HL-60/S4 treated with phorbol 12-myristate 13-acetate at 8.2 ng/mL for 4 days and 3 days (cell line): ENCODE results near the gene GID4.

Source experiments
- in situ Hi-C: fragments of 300-500 bp; cut with MboI; formaldehyde crosslinking; loops from 2 replicates; pipeline ENCODE4 v1.15.0; 2022; ENCODE audit warnings: low sequenced_read_pairs

Gene GID4

DNA sequence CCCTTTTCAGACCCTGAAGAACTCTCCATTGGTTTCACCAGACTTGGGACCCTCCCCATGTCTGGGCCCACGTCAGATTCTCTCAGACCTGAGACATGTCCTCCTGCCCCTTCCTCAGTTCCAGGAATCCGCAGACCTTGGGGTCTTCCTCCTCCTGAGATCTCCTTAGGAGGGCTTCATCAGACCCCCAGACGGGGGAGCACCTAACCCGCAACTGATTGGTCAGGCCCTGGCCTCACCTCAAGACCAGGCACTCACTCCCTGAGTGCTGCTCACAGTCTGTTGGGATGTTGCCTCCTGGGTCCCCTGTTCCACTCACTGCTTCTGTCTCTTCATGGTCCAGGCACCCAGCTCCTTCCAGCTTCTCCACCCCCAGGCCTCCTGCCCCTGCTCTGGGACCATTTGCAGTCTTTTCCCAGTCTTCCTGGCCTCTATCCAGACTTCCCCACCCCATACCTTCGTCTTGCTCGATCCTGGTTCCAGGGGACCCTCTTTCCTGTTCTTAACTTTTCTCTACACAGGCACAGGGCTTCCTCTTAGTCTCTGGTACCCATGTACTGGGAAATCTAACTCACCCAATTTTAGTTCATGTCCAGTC, 1.2 kb downstream of the GID4 start:
- in situ Hi-C loops: loop anchor here (25.0 kb wide), 1 partner anchor 353 kb away; the partner anchor contains the start of gene RAI1

DNA sequence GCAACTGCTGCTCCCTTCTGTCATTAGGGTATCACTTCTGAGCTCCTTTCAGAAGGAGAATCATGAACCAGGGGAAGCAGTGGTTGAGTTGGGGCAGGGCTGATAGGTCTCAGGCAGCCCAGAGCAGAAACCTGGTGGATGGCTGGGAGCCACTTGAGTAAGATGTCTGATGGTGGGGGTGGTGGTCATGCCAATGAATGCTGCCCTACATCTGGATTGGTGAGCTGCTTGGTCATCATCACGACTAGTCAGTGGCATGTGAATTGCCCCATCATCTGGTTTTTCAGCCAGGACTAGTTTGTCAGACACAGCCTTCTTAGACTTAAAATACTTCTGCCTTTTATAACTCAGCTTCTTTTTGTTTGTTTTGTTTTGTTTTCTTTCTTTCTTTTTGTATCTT, 2.6 kb downstream of the GID4 start:
- in situ Hi-C loops: loop anchor here (25.0 kb wide), 1 partner anchor 354 kb away; the partner anchor contains the start of gene RAI1

DNA sequence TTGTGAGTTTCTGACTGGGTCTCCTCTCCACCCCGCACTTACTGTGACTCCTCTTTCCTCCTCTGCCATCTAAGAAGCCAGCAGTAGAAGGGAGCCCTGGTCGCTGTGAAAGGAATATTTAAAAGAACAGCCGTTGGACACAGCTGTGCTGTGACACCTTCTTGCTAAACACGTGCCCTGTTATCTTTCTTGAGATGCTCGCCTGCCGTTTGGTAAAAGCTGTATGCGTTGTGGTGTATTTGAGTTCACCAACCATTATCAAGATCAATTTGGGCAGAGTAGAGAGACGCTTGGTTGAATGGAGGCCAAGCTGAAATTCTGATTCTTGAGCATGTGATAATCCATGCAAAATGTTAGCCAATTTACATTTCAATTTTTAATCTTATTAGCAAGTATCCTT, 3.8 kb downstream of the GID4 start:
- in situ Hi-C loops: loop anchor here (25.0 kb wide), 1 partner anchor 356 kb away; the partner anchor contains the start of gene RAI1

DNA sequence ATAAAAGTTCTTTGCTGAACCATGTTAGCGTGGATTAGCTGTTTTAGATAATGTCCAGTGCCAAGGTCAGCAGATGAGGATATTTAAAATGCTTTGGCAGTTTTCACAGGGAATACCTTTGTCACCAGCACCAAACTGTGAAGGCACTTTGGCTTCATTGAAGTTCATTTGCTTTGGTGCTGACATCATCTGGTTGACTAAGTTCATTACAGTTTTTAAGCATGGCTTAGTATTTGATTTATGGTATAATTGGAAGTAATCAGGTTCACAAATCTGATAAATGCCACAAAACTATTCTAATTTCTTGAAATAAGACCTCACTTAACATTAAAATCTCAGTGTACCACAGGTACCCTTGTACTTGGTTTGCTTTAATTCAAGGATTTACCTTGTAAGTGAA, 4.3 kb downstream of the GID4 start:
- in situ Hi-C loops: loop anchor here (25.0 kb wide), 1 partner anchor 356 kb away; the partner anchor contains the start of gene RAI1

DNA sequence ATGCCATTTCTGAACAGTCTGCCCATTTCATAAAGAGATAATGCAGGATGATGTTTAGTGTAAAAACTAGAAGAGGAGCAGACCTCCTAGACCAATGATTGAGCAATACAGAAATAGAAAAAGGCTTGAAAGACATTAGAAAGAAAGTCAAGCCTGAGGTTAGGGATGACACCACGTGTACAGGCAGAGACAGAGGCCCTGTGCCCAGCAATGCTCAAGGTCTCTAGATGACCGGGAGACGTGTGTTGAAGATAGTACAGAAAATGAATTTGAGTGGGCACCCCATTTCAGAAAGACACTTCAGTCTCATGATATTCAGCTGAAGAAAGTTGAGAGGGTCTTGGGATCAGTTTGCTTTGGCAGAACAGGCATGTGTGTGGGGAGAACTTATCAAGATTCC, 5.4 kb downstream of the GID4 start:
- in situ Hi-C loops: loop anchor here (25.0 kb wide), 1 partner anchor 357 kb away; the partner anchor contains the start of gene RAI1

DNA sequence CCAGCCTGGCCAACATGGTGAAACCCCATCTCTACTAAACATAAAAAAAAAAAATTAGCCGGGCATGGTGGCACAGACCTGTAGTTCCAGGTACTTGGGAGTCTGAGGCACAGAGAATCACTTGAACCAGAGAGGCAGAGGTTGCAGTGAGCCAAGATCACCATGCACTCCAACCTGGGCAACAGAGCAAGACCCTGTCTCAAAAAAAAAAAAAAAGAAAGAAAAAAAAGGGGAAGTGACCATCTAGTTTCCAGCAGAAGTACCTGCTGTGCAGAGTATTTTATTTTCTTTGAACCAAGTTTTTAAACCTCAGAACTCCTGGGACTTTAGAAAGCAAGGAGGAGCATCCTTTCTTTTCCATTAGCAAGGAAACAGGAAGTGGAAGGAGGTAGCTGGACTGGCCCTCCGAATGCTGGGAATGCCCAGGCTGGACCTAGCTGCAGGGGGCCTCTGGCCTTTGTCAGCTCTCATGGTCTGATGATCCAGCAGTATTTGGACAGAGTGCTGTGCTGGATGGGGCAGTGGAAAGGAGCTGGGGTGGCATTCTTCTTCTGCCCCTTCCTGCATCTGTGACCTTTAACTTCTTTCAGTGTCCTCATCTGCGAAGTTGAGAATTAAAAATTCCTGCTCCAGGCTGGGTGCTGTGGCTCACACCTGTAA, 6.6 kb downstream of the GID4 start:
- in situ Hi-C loops: loop anchor here (25.0 kb wide), 1 partner anchor 359 kb away; the partner anchor contains the start of gene RAI1

DNA sequence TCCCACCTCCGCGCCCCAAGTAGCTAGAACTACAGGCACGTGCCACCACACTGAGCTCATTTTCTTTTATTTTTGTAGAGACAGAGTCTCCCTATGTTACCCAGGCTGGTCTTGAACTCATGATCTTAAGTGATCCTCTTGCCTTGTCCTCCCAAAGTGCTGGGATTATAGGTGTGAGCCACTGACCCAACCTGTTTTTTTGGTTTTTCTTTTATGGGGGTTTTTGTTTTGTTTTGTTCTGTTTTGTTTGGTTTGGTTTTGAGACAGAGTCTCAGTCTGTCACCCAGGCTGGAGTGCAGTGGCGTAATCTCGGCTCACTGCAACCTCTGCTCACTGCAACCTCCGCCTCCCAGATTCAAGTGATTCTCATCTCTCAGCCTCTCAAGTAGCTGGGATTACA, 16.4 kb downstream of the GID4 start:
- in situ Hi-C loops: no loop called here

DNA sequence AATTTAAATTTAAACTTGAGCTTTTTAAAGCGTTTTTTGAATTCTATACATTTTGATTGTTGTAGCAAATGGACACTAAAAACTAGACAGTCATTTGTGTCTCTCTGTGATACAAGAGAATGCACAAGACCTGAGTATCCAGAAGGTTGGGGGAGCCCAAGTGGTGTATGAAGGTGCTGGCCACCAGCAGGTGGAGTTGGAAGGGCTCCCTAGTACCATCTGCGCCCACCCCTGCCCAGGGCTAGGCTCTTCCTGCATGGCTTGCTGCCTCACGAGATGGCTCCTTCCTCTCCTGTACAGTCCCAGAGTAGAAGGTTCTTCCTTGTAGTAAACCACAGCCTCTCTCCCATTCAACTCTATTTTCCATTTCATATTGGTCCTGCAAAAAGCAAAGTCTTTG, 17.0 kb downstream of the GID4 start:
- in situ Hi-C loops: no loop called here

DNA sequence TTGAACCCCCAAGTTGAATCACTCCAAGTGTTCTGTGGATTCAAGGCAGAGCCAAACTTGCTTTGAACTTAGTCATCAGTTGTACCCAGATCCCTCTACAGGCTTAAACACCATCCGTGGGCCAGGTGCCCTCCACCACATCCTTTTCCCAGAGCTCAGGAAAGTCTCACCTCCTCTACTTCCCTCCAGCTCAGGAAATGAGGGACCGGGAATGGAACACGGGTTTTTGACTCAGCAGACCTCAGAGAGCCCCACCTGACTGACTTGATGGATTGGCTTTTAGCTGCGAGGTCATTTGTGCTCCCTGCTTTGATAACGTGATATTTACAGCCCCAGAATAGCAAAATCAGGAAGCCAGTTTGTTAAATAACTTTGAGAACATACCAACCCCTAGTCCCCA, 20.1 kb downstream of the GID4 start:
- in situ Hi-C loops: no loop called here

DNA sequence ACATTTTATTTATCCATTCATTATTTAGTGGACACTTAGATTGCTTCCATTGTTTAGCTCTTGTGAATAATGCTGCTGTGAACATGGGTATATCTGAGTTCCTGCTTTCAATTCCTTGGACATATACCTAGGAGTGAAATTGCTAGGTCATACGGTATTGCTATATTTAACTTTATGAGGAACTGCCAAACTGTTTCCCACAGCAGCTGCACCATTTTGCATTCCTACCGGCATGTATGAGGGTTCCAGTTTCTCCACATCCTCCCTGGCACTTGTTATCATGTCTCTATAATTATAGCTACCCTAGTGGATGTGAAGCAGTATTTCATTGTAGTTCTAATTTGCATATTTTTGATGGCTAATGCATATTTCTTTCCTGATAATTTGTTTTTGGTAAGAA, 24.8 kb downstream of the GID4 start:
- in situ Hi-C loops: no loop called here

DNA sequence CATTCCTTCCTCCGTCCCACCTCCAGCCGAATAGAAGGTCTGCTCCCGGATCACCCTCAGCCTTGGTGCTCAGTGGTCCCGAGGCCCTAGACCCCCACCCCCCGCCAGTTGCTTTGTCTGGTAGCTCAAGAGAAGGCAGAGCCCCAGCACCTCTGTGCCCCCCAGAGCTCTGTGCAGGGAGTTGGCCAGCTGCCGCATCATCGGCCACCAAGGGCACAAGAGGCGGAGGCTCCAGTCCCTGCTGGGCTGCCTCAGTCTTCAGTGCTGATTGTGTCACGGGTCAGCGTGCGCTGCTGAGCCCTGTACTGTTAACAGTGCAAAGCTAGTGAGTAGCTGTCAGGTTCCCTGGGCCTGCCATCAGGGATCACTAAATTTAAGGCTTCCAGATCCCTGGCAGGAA, 26.3 kb downstream of the GID4 start:
- in situ Hi-C loops: no loop called here

DNA sequence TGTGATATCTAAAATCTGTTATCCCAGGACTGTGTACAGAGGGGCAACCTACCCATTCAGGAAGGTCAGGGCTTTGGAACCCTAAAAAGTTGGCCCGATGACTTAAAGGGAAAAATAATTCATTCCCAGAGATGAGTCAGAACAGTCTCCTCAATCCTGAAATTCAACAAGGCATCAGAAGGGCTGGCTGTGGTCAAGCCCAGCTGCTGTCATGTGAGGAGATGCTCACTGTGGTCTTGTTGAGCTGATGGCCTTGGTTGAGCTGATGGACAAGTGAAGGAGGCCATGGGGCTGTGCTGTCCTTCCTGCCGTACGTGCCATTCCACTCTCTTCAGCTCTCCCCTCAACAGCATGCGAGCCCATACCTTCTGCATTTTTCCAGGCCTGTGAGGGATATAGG, 27.7 kb downstream of the GID4 start:
- in situ Hi-C loops: no loop called here

DNA sequence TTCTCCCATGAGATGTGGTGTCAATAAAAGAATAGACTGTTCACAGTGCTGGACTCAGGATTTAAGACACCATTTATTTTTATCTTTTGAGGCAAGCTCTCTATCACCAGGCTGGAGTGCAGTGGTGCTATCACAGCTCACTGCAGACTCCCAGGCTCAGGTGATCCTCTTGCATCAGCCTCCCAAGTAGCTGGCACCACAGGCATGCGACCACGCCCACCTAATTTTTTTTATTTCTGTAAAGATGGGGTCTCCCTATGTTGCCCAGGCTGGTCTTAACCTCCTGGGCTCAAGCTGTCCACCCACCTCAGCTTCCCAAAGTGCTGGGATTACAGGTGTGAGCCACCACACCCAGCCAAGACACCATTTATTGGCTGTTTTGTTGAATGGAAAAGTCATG, 29.9 kb downstream of the GID4 start:
- in situ Hi-C loops: no loop called here

DNA sequence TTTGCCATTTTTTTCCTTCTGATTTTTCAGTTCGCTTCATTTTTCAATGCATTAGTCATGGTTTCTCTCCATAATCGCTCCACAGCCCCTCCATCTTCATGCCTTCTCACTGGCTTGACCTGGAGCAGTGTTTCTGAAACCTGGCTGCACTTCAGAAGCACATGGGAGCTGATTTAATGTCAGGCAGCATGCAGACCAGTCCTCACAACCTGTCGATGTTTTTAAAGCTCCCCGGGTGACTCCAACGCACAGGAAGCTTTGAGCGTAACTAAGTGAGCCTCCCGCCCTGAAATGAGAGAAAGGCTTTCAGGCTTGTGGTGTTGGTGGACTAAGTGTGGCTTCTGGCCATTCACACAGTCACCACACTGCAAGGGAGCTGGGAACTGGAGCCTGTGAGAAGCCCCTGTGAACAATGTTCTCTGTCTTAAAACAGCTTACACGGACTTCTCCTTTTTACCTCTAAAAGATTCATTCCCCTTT, 31.7 kb downstream of the GID4 start:
- in situ Hi-C loops: no loop called here

DNA sequence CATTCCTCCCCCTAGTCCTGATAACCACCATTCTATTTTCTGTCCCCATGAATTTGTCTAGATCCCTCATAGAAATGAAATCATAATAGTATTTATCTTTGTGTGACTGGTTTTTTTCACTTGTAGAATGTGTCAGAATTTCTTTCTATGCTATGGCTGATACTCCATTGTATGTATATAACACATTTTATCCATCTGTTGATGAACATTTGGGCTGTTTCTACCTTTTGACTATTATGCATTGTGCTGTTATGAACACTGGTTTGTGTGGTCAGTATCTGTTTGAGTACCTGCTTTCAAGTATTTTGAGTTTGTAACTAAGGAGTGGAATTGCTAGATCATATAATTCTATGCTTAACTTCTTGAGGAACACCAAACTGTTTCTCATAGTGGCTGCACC, 32.5 kb downstream of the GID4 start:
- in situ Hi-C loops: no loop called here

DNA sequence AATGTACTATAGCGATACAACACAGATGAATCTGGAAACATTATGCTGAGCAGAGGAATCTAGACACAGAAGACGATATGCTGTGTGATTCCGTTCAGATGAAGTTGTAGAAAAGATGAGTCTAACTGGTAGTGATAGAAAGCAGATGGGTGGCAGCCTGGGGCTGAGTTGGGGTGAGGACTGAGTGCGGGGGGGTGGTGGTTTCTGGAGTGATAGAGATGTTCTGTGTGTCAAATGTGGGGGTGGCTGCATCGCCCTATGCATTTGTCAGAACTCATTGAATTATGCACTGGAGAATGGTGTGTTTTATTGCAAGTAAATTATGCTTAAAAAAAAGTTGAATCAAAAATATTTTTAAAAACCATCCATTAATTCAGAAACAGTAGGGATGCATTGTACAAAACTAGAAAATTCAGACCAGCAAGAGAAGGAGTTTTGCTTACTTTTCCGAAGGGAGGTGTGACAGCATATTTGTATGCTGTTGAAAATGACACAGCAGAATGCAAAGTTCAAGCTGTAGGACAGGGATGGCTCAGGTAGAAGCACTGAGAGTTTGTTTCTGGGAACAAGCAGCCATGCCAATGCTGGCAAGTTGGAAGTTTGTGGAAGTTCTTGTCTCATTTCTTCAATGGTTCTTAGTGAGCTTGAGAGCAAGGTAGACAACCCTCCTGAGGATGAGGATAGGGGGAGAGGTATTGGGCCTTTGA, 35.5 kb downstream of the GID4 start:
- in situ Hi-C loops: no loop called here

DNA sequence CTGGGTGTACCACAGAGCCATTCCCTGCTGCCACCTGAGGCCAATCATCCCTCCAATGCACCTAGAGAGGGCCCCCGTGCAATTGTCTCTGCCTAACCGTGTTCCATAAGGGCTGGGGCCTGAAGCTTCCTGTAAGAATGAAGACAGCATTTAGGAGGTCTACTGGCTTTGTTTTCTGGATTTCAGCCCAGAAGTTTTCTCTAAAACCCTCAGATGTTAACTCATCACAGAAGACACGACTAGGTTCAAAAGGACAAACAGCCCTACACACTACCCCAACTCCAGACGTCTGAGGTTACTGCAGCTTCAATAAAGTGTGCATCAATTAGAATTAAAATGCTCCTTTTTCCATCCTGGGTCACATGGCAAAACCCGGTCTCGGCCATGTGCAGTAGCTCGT, 37.7 kb downstream of the GID4 start:
- in situ Hi-C loops: no loop called here

DNA sequence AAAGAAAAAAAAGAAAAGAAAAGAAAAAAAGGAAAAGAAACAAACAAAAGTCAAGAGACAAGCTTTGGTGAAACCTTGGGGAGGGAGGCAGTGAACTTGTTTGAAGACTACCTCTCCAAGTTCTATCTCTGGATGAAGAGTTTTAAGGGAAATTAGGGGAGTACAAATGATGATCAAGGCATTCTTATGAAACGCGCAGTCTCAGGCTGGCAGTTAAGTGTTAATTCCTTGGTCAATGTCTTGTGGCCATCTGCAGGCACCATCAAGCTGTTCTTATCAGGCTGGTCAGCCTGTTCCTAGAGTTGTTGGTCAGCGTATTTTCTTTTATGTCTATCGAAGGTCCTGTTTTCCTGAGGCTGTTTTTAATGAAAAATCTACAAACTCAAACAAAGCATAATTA, 40.3 kb downstream of the GID4 start:
- in situ Hi-C loops: no loop called here

DNA sequence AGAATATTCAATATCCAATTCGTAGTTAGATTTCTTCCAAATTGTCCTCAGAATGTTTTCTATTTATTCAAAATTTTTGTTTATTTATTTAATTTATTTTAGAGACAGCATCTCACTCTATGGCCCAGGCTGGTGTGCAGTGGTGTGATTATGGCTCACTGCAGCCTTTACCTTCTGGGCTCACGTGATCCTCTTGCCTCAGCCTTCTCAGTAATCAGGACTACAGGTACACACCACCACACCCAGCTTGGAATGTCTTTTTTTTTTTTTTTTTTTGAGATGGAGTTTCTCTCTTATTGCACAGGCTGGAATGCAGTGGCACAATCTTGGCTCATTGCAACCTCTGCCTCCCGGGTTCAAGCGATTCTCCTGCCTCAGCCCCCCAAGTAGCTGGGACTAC, 45.0 kb downstream of the GID4 start:
- in situ Hi-C loops: no loop called here

DNA sequence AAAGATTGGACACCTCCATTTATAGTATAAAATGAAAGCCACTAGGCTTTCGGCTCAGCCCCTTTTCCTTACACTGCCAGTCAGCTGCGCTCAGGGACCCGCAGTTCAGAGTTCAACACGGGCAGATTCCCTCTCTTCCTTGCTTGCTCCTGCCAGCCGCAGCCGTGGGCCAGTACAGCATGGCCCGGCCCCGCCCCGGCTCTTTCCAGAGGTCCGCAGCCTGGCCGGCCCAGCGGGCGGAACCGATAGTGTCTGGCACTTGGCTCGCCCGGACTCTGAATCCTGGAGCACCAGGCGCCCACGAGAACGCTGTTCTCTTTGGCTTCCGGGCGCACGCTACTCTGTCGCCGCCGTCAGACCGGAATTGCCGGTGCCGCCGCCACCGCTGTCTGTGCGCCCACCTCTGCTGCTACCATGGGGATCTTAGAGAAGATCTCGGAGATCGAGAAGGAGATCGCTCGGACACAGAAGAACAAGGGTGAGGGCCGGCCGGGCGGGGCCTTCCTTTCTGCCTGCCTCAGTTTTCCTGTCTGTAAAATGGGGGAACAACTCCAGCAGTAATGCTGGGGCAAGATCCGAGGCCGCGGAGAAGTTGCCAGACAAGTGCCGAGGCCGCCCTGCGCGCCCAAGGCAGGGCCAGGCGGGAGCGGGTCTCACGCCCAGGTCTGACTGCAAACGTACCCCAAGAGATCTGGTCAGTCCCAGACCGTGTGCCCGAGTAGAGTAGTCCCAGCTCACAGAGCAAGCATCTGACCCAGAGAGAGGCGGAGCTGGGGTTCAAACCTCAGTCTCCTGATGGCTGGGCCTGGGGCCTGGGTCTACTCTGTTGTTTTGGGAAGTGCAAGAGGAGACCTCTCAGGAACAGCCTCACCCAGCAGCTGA, 48.6 kb downstream of the GID4 start, which contains the start of gene DRG2:
Gene DRG2, plus strand, starts transcription at position 339 of the 882 bp plus-strand sequence. Its CDS starts 76 bp downstream, at position 415.
- in situ Hi-C loops: no loop called here

DNA sequence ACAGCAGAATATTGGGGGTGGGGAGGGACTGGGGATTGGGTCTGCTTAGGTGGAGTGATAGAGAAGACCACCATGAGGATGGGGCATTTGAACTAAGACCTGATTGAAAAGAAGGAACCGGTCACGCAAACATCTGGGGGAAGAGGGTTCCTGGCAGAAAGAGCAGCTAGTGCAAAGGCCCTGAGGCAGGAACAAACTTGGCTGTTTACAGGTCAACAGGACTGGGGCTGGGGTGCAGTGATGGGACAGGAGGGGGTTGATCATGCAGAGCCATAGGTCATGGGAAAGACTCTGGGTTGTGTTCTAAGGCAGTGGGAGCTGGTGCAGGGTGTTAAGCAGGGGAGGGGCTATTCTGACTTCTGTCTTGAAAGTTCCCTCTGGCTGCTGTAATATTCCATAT, 50.4 kb downstream of the GID4 start:
- in situ Hi-C loops: no loop called here
